Endodermal cell (in vitro differentiated cells): ENCODE data around the gene ZNF548. TPM values are rescaled to one million over a fixed set of nuclear protein-coding genes. Genes with fewer than 3 reads are reported as not detected.
A peak's percentile ranks its signal among the peaks of the same experiment; 100 is the strongest.

Experiments used
- DNase-seq: peaks from one replicate; pipeline ENCODE4 v3.0.0-alpha.2; 2017
- H3K27ac ChIP-seq: 2 replicates; pipeline ENCODE4 v1.5.1; 2013; ENCODE audit warnings: mild to moderate bottlenecking, low read depth, low read length, moderate library complexity
- H3K27me3 ChIP-seq: 2 replicates; pipeline ENCODE4 v1.6.1; 2013; ENCODE audit warnings: mild to moderate bottlenecking, low read length, moderate library complexity; ENCODE audit not compliant: insufficient read depth, control insufficient read depth, poor library complexity, severe bottlenecking
- H3K36me3 ChIP-seq: 2 replicates; pipeline ENCODE4 v1.7.0; 2013; ENCODE audit warnings: mild to moderate bottlenecking, low read length, moderate library complexity; ENCODE audit not compliant: control insufficient read depth, insufficient read depth
- H3K4me1 ChIP-seq: one replicate; pipeline ENCODE4 v1.7.0; 2013; ENCODE audit warnings: low read length; ENCODE audit not compliant: control insufficient read depth, insufficient read depth
- H3K4me3 ChIP-seq: 2 replicates; pipeline ENCODE4 v1.5.1; 2013; ENCODE audit warnings: mild to moderate bottlenecking, low read length, moderate library complexity
- H3K9ac ChIP-seq: 2 replicates; pipeline ENCODE4 v1.6.1; 2013; ENCODE audit warnings: mild to moderate bottlenecking, low read length, moderate library complexity; ENCODE audit not compliant: poor library complexity, severe bottlenecking; ENCODE audit errors: extremely low read depth
- H3K9me3 ChIP-seq: 2 replicates; pipeline ENCODE4 v1.6.1; 2013; ENCODE audit warnings: mild to moderate bottlenecking, low read length, moderate library complexity; ENCODE audit not compliant: control insufficient read depth
- H3K27ac Mint-ChIP-seq: 2 replicates; pipeline ENCODE4 v1.8.0; 2020; ENCODE audit warnings: mixed read lengths
- H3K27me3 Mint-ChIP-seq: 2 replicates; pipeline ENCODE4 v1.8.0; 2021; ENCODE audit warnings: mild to moderate bottlenecking, mixed read lengths; ENCODE audit not compliant: insufficient read depth
- H3K36me3 Mint-ChIP-seq: 2 replicates; pipeline ENCODE4 v1.8.0; 2020; ENCODE audit warnings: low read depth, mixed read lengths
- H3K4me1 Mint-ChIP-seq: 2 replicates; pipeline ENCODE4 v1.8.0; 2020; ENCODE audit warnings: mixed read lengths
- H3K4me3 Mint-ChIP-seq: 2 replicates; pipeline ENCODE4 v1.8.0; 2020; ENCODE audit warnings: mild to moderate bottlenecking, moderate library complexity, mixed read lengths
- H3K9me3 Mint-ChIP-seq: 2 replicates; pipeline ENCODE4 v1.8.0; 2020; ENCODE audit warnings: mild to moderate bottlenecking, mixed read lengths
- CTCF ChIP-seq: fragments of 200-600 bp; sonication (generic); conservative IDR thresholded peaks from 2 replicates; pipeline ENCODE4 v1.5.0; 2021; ENCODE audit warnings: antibody characterized with exemption, mild to moderate bottlenecking
- WGBS, 2 experiments: methylation state at CpG; one replicate each; pipeline versions ENCODE4 v1.1.5 to v1.1.7; 2013; ENCODE audit warnings: missing lambda C conversion rate in 2 of 2, mixed read lengths in 1 of 2; ENCODE audit not compliant: insufficient coverage in 1 of 2, insufficient read length in 1 of 2; 5-methylcytosine and 5-hydroxymethylcytosine counted together
- total RNA-seq, 2 donors: library from RNA; stranded (reverse); fragmentation: NEBNext Ultra II Directional in 1 of 2; extraction: Animal tissue kit (Norgen Biotek cat#: 25700) in 1 of 2; gene quantifications; 2 replicates in 1 of 2; 3 replicates in 1 of 2; pipeline ENCODE4 v1.2.1, GENCODE V29; 2021

ZNF548 gene
- total RNA-seq, 2 donors from 2014 or later, result 15.2 to 15.5 TPM

- H3K4me3 Mint-ChIP-seq, result peak within 1 kb of the TSS; percentile 98
- DNase-seq, result peak; percentile 97
- H3K4me1 Mint-ChIP-seq, result peaks cover 16% of the 10 kb centered on the region
- peaks cover 26% of the 10 kb centered on the region for H3K36me3 ChIP-seq
- peak within 1 kb of the TSS; percentile 97 for H3K27ac Mint-ChIP-seq
- H3K27me3 Mint-ChIP-seq, result peaks cover 14% of the 10 kb centered on the region
- no peaks in the 10 kb centered on the region for H3K4me1 ChIP-seq
- peaks cover 34% of the 10 kb centered on the region for H3K36me3 Mint-ChIP-seq
- H3K9me3 Mint-ChIP-seq, result peaks cover 2% of the 10 kb centered on the region
- H3K9ac ChIP-seq, result peak within 1 kb of the TSS; percentile 87
- WGBS, 2 experiments, result 1% methylated on average over 46 to 57 of the region's 57 CpGs
- TF ChIP-seq CTCF, result no peak
- peaks cover 12% of the 10 kb centered on the region for H3K27me3 ChIP-seq
- peak within 1 kb of the TSS; percentile 63 for H3K27ac ChIP-seq
- H3K9me3 ChIP-seq, result no peaks in the 10 kb centered on the region
- peak within 1 kb of the TSS; percentile 95 for H3K4me3 ChIP-seq
Measured at GRCh38 chr19:57350877-57351805, 38.5 kb upstream of the ZNF548 start, which contains the start of gene ZNF304. TSS of gene ZNF304 (plus strand) at chr19:57351271. CDS start at chr19:57351665, 394 bp downstream.

DNA sequence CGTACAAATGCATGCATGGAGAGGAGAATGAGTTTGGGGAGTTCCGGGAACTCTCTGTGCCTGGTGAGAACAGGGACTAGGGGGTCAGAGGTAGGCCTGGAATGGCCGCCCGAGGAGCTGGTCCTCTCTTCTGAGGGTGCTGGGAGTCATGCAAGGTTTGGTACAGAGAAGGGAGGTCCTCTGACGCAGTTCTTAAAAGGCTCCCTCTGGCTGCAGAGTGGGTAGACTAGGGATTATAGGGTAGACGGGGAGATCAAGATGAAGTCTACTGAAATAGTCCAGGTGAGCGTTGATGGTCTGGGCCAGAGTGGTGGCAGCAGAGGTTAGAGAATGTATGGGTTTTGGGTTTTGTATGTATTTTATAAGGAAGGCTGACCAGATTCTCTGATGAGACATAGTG, 37.8 kb upstream of the ZNF548 start:
- H3K4me3 ChIP-seq, result peak overlapping the region; percentile 95
- peak overlapping the region; percentile 63 for H3K27ac ChIP-seq
- Mint-ChIP-seq H3K27ac (peak overlapping the region; percentile 97), H3K27me3 (peaks cover 9% of the 10 kb centered on the region), H3K36me3 (peaks cover 42% of the 10 kb centered on the region), H3K4me3 (peak overlapping the region; percentile 98), H3K9me3 (peaks cover 9% of the 10 kb centered on the region), H3K4me1 (peaks cover 16% of the 10 kb centered on the region)
- no peaks in the 10 kb centered on the region for H3K9me3 ChIP-seq
- peak overlapping the region; percentile 87 for H3K9ac ChIP-seq
- WGBS, 2 experiments, result 24% methylated on average over 7 of the region's 7 CpGs; no CpG with 5 or more reads in 1 of the 2 experiments
- H3K27me3 ChIP-seq, result peaks cover 6% of the 10 kb centered on the region
- DNase-seq, result no peak
- TF ChIP-seq CTCF, result peak; percentile 16
- H3K4me1 ChIP-seq, result no peaks in the 10 kb centered on the region
- H3K36me3 ChIP-seq, result peaks cover 33% of the 10 kb centered on the region

DNA sequence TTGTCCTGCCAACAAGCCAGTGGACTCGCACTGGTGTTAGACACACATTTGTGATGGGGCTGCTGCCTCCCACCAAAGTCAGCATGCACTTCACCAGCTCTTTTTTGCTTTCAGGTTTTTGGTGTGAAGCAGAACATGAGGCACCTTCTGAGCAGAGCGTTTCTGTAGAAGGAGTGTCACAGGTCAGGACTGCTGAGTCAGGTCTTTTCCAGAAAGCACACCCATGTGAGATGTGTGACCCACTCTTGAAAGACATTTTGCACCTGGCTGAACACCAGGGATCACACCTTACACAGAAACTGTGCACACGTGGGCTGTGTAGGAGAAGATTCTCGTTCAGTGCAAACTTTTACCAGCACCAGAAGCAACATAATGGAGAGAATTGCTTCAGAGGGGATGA, 33.7 kb upstream of the ZNF548 start:
- H3K9me3 Mint-ChIP-seq, result peaks cover 16% of the 10 kb centered on the region
- H3K27me3 ChIP-seq, result no peaks in the 10 kb centered on the region
- no peak overlapping the region for H3K9ac ChIP-seq
- no peak overlapping the region for H3K27ac Mint-ChIP-seq
- H3K4me1 Mint-ChIP-seq, result peaks cover 11% of the 10 kb centered on the region
- H3K4me3 ChIP-seq, result no peak overlapping the region
- H3K27me3 Mint-ChIP-seq, result no peaks in the 10 kb centered on the region
- peaks cover 70% of the 10 kb centered on the region for H3K36me3 Mint-ChIP-seq
- H3K36me3 ChIP-seq, result peaks cover 61% of the 10 kb centered on the region
- no peak overlapping the region for H3K4me3 Mint-ChIP-seq
- no peaks in the 10 kb centered on the region for H3K9me3 ChIP-seq
- no peak for DNase-seq
- 90 to 100% methylated on average over 3 to 4 of the region's 4 CpGs for WGBS, 2 experiments
- H3K27ac ChIP-seq, result no peak overlapping the region
- no peak for TF ChIP-seq CTCF
- no peaks in the 10 kb centered on the region for H3K4me1 ChIP-seq
